Ishikawa (cell line): ENCODE results near the gene VPS35L.

Source experiments
- CEBPB ChIP-seq: IDR thresholded peaks from 2 replicates; pipeline ENCODE4 v1.6.1; 2012
- CREB1 ChIP-seq: IDR thresholded peaks from 2 replicates; pipeline ENCODE4 v1.6.1; 2012; ENCODE audit warnings: low read depth
- EGR1 ChIP-seq: IDR thresholded peaks from 2 replicates; pipeline ENCODE4 v1.6.1; 2012
- EP300 ChIP-seq: IDR thresholded peaks from 2 replicates; pipeline ENCODE4 v1.6.1; 2012; ENCODE audit warnings: borderline replicate concordance
- FOXM1 ChIP-seq: IDR thresholded peaks from 2 replicates; pipeline ENCODE4 v1.6.1; 2012; ENCODE audit warnings: low read depth, borderline replicate concordance
- MAX ChIP-seq: IDR thresholded peaks from 2 replicates; pipeline ENCODE4 v1.6.1; 2012
- RAD21 ChIP-seq: IDR thresholded peaks from 2 replicates; pipeline ENCODE4 v1.6.1; 2012; ENCODE audit warnings: low read depth
- TAF1 ChIP-seq: IDR thresholded peaks from 2 replicates; pipeline ENCODE4 v1.6.1; 2012; ENCODE audit warnings: low read depth, mild to moderate bottlenecking
- TCF12 ChIP-seq: IDR thresholded peaks from 2 replicates; pipeline ENCODE4 v1.6.1; 2012; ENCODE audit warnings: low read depth
- TEAD4 ChIP-seq: IDR thresholded peaks from 2 replicates; pipeline ENCODE4 v1.6.1; 2012
- YY1 ChIP-seq: IDR thresholded peaks from 2 replicates; pipeline ENCODE4 v1.6.1; 2012; ENCODE audit warnings: low read depth
- TF ChIP-seq, protein P1 (sequence below): IDR thresholded peaks from 2 replicates; pipeline ENCODE4 v1.6.1; 2012; ENCODE audit warnings: low read depth, mild to moderate bottlenecking

GRCh38 chr16:19735074-19735867, 179.8 kb downstream of the VPS35L start:
- TF ChIP-seq CREB1 (no peak), RAD21 (no peak), YY1 (no peak), TAF1 (no peak), EP300 (no peak), FOXM1 (no peak), TEAD4 (no peak), TCF12 (no peak), EGR1 (no peak), CEBPB (no peak), MAX (no peak)
- TF ChIP-seq, protein P1, sequence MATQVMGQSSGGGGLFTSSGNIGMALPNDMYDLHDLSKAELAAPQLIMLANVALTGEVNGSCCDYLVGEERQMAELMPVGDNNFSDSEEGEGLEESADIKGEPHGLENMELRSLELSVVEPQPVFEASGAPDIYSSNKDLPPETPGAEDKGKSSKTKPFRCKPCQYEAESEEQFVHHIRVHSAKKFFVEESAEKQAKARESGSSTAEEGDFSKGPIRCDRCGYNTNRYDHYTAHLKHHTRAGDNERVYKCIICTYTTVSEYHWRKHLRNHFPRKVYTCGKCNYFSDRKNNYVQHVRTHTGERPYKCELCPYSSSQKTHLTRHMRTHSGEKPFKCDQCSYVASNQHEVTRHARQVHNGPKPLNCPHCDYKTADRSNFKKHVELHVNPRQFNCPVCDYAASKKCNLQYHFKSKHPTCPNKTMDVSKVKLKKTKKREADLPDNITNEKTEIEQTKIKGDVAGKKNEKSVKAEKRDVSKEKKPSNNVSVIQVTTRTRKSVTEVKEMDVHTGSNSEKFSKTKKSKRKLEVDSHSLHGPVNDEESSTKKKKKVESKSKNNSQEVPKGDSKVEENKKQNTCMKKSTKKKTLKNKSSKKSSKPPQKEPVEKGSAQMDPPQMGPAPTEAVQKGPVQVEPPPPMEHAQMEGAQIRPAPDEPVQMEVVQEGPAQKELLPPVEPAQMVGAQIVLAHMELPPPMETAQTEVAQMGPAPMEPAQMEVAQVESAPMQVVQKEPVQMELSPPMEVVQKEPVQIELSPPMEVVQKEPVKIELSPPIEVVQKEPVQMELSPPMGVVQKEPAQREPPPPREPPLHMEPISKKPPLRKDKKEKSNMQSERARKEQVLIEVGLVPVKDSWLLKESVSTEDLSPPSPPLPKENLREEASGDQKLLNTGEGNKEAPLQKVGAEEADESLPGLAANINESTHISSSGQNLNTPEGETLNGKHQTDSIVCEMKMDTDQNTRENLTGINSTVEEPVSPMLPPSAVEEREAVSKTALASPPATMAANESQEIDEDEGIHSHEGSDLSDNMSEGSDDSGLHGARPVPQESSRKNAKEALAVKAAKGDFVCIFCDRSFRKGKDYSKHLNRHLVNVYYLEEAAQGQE: no peak
